Stimulated activated naive B cell treated with anti-CD40 and anti-IgM and Interleukin-4, amounts not matched to agents 10 μg/mL and 1 μg/mL and 100 μg/mL, for 72 hours (primary cell): ENCODE data around the gene PMS1.
"Not testable (repeated sequence)": the region's sequence is repeated elsewhere in the genome, so short reads cannot be mapped to it uniquely, and the experiment has no call there.

Experiments
- ATAC-seq, 2 donors: fragments of 150-1000 bp; cut with Tn5 transposase; replicated peaks; 2 replicates each; pipeline ENCODE4 v1.10.0; 2021; ENCODE audit warnings: moderate library complexity in 1 of 2
- DNase-seq: peaks from one replicate; pipeline ENCODE4 v3.0.0; 2021
- H3K27ac Mint-ChIP-seq: one replicate; pipeline ENCODE4 v1.8.0; 2022; ENCODE audit warnings: mild to moderate bottlenecking, mixed read lengths
- H3K27me3 Mint-ChIP-seq, 2 donors: one replicate each; pipeline ENCODE4 v1.8.0; 2022; ENCODE audit warnings: mixed read lengths in 2 of 2
- H3K36me3 Mint-ChIP-seq, 2 donors: one replicate each; pipeline ENCODE4 v1.8.0; 2022; ENCODE audit warnings: mixed read lengths in 2 of 2, mild to moderate bottlenecking in 1 of 2
- H3K4me1 Mint-ChIP-seq, 2 donors: one replicate each; pipeline ENCODE4 v1.8.0; 2022; ENCODE audit warnings: mixed read lengths in 2 of 2, mild to moderate bottlenecking in 1 of 2
- H3K4me3 Mint-ChIP-seq, 2 donors: one replicate each; pipeline ENCODE4 v1.8.0; 2022; ENCODE audit warnings: mild to moderate bottlenecking in 2 of 2, mixed read lengths in 2 of 2, moderate library complexity in 1 of 2
- H3K9me3 Mint-ChIP-seq, 2 donors: one replicate each; pipeline ENCODE4 v1.8.0; 2022; ENCODE audit warnings: mixed read lengths in 2 of 2, mild to moderate bottlenecking in 1 of 2

The PMS1 gene

DNA sequence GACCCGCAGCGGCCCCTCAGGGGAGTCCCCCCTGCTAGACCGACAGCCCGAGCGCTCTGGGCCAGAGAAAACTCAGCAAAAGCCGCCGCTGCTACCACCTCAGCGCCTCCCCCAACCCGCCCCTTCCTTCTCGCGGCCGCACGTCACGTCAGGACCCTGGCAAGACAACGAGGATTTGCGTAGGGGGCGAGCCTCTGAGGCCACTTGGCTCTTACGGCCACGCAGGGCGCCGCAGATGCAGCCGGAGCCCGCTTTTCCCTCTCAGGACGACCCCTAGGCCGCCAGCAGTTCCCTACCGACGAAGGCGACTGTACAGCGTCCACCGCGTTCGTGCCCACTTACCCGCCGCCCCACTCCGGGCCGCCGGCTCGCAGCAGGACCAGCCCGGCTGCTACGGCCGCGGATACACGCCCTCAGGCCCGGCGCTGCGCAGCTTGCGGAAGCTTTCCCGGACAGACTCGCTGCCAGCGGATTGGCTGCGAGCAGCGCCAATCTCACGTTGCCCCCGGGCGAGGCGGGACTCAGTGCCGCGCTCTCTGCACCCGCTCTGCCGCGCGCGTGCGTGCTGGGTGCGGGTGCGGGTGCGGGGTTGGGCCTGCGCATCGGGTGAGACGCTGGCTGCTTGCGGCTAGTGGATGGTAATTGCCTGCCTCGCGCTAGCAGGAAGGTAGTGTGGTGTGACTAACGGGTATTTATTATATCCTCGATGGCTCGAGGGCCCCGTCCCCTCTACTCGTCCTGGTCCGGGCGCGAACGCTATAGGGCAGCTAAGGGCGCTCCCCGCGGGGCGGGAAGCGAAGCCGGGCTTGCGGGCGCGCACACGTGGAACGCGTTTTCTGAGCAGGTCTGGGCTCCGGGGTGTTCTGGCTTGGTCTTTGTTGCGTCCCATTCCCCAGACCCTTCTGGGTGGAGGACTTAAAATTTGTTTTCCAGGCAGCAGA is at the start of gene PMS1, which contains the start of gene ORMDL1:
Gene PMS1 (plus strand): TSS at position 524 of the 941 bp plus-strand sequence. CDS start 7,360 bp downstream, outside the sequence.
Gene ORMDL1 (minus strand): TSS at position 413 of the 941 bp plus-strand sequence. CDS start 1,744 bp downstream, outside the sequence.
- ATAC-seq (peak; percentile 93 to 95), DNase-seq (peak; percentile 95)
- no peaks in the 10 kb centered on the region for H3K9me3 Mint-ChIP-seq
- H3K27me3 Mint-ChIP-seq: no peaks in the 10 kb centered on the region
- H3K36me3 Mint-ChIP-seq: peaks cover 25 to 41% of the 10 kb centered on the region in 2 donors
- peak within 1 kb of the TSS; percentile 92 to 98 for H3K4me3 Mint-ChIP-seq
- peaks cover 22 to 54% of the 10 kb centered on the region in 2 donors for H3K4me1 Mint-ChIP-seq
- peak within 1 kb of the TSS; percentile 95 for H3K27ac Mint-ChIP-seq

DNA sequence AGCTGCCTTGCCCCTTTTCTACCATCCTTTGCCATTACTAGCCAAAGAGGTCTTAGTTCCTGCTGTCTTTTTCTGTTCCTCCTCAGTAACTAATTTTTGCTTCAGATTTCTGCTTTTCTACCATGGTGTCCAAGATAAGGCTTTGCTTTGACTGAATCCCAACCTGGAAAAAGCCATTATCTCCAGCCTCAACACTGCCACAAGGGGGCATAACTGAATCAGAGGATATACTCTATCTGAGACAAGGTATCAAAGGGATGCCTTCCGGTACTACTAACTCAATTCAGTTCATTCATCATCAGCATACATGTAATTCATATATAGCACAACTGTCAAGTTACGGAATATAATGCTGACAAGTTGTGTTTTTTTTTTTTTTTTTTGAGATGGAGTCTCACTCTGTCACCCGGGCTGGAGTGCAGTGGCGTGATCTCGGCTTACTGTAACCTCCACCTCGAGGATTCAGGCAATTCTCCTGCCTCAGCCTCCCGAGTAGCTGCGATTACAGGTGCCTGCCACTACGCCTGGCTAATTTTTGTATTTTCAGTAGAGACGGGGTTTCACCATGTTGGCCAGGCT is 33.1 kb upstream of the PMS1 start:
- Mint-ChIP-seq H3K9me3 (no peaks in the 10 kb centered on the region), H3K36me3 (peaks cover 12 to 15% of the 10 kb centered on the region in 2 donors), H3K4me1 (peaks cover 2 to 5% of the 10 kb centered on the region in 2 donors), H3K27me3 (no peaks in the 10 kb centered on the region), H3K4me3 (no peak overlapping the region), H3K27ac (no peak overlapping the region)
- ATAC-seq (peak; percentile 57 to 66), DNase-seq (no peak)

DNA sequence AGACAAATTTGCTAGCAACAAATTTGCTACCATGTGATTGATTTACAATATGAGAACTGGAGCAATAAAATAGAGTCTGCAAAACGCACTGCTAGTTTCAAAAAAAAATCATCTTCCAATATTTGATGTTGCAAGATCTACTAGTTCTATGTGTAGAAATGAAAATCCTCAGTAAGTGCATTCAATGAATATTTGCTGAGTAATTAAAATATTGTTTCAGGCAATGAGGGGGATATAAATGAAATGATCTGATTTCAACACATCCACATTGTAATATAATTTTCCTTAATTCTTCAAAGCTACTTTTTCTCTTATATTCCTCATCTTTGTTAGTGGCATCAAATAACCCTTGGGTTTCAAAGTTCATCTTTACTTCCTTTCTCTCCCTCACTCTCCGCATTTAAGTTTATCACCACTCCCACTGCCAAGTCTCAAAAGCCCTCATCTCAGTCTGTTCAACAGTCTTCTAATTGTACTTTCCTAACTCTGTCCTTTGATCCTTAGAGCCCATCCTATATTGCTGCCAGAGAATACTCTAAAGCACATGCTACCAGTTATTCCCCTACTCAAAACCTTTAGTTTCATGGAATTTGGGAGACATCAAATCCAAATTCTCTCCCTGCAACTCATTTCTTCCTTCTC is 27.8 kb upstream of the PMS1 start:
- ATAC-seq: no peak
- Mint-ChIP-seq H3K27ac (no peak overlapping the region), H3K36me3 (peaks cover 13 to 15% of the 10 kb centered on the region in 2 donors)

DNA sequence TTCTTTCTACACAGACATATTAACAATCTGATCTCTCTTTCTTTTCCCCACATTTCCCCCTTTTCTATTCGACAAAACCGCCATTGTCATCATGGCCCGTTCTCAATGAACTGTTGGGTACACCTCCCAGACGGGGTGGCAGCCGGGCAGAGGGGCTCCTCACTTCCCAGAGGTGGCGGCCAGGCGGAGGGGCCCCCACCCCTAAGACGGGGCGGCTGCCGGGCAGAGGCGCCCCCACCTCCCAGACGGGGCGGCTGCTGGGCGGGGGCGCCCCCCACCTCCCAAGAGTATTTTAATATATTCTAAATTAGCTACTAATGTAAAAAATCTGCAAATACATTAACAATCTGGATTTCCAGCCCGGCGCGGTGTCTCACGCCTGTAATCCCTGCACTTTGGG is 24.1 kb upstream of the PMS1 start:
- H3K4me1 Mint-ChIP-seq: peaks cover 4 to 11% of the 10 kb centered on the region in 2 donors
- not testable (repeated sequence) for H3K4me3 Mint-ChIP-seq

More for the DNA sequence above, 27.8 kb upstream of the PMS1 start:
- H3K27me3 Mint-ChIP-seq: no peaks in the 10 kb centered on the region
- no peak overlapping the region for H3K4me3 Mint-ChIP-seq
- H3K4me1 Mint-ChIP-seq: peaks cover 0 to 5% of the 10 kb centered on the region in 2 donors
- no peaks in the 10 kb centered on the region for H3K9me3 Mint-ChIP-seq
- no peak for DNase-seq

DNA sequence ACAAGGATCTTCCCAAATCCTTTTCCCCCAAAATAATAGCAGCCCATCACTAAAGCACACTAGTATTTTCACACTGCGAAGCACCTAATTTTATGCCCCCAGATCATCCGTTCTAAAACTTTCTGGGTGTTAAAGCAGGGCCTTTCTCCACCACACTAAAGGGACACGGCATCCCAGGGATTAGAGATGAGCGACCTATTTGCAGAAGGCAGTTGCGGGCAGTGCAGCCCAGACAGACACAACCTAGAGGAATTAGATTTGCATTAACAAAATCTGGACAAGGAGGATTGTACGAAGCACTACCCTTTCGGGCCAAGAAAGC is 22.1 kb upstream of the PMS1 start:
- no peaks in the 10 kb centered on the region for H3K9me3 Mint-ChIP-seq
- DNase-seq (no peak), ATAC-seq (no peak)
- H3K4me3 Mint-ChIP-seq: peak overlapping the region; percentile 92 to 94
- H3K36me3 Mint-ChIP-seq: peaks cover 11 to 17% of the 10 kb centered on the region in 2 donors
- H3K27ac Mint-ChIP-seq: peak overlapping the region; percentile 98
- peaks cover 4 to 11% of the 10 kb centered on the region in 2 donors for H3K4me1 Mint-ChIP-seq
- H3K27me3 Mint-ChIP-seq: no peaks in the 10 kb centered on the region

More for the DNA sequence above, 24.1 kb upstream of the PMS1 start:
- H3K9me3 Mint-ChIP-seq, ATAC-seq, H3K27ac Mint-ChIP-seq, DNase-seq, H3K36me3 Mint-ChIP-seq, H3K27me3 Mint-ChIP-seq: not testable (repeated sequence)

DNA sequence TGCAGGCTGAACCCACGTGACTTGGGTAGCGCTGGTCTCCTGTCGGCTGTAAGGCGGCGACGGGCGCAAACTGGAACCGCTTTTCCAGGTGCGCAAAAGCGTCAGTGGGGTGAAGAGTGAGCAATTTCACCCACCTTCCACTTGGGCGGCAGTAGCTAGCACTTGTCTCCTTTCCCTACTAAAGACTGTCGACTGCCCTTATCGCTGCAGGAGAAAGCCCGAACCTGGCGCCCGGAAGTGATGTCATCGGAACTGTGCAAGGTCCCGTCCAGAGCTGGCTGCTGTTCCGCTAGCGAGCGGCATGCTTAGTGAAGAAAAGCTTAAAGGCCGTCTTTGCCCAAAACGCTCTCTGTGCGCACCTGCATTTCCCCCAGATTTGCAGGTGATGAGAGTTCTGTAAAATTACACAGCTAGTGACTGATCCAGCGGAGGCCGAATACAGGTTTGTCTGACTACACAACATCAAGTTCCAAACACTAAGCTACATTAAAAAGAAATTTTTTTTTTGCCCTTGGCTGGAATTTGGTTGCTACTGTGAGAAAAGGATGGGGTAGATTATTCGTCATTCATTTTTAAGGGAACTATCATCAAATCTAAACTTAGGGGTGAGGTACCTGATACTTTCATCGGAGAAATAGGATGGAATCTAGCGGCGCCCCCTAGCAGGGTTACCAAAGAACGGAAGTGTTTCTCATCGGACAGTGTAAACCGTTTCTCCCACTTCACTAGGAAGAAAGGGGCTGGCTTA is 21.5 kb upstream of the PMS1 start, which contains the start of gene OSGEPL1:
Gene OSGEPL1 (minus strand): TSS at position 242 of the 748 bp plus-strand sequence. CDS start 1,152 bp downstream, outside the sequence.
- H3K9me3 Mint-ChIP-seq: no peaks in the 10 kb centered on the region
- ATAC-seq (peak; percentile 97 to 98), DNase-seq (peak; percentile 88)
- no peaks in the 10 kb centered on the region for H3K27me3 Mint-ChIP-seq
- H3K27ac Mint-ChIP-seq: peak within 1 kb of the TSS; percentile 98
- H3K4me3 Mint-ChIP-seq: peak within 1 kb of the TSS; percentile 92 to 94
- H3K36me3 Mint-ChIP-seq: peaks cover 12 to 18% of the 10 kb centered on the region in 2 donors
- H3K4me1 Mint-ChIP-seq: peaks cover 4 to 11% of the 10 kb centered on the region in 2 donors

DNA sequence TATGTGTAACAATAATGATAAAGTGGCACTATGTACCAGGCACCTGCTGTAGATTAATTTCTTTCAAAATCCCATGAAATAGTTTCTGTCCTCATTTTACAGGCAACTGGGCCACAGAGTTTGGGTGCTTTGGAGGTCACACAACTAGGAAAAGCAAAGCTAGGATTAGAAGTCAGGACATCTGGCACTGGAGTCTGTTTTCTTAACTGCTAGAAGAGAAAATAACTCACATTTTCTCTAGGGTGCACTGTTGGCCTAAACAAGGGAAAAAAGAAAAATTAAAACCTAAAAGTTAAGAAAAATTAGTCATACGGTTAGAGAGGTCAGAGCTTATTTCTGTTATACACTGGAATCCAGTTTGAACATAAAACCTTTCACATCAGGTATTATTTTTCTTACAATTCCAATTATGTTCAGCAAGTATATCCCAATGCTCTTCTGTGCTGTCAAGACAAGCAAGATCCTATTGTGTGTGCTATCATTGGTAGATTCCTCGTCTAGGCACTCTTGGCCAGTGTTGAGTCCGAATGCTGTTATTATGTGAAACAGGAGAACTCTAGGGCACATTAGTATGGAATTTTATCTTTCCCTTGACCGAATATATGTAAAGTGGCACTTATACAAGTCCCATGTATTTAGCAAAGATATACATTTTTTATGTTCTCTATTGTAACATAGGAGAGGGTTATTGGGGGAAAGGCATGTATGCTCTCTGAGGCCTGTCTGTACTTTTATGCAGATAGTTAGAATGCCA is 20.2 kb upstream of the PMS1 start:
- H3K9me3 Mint-ChIP-seq: no peaks in the 10 kb centered on the region
- H3K36me3 Mint-ChIP-seq: peaks cover 12 to 18% of the 10 kb centered on the region in 2 donors
- DNase-seq: no peak
- no peak for ATAC-seq
- no peak overlapping the region for H3K4me3 Mint-ChIP-seq
- H3K27me3 Mint-ChIP-seq: no peaks in the 10 kb centered on the region
- H3K4me1 Mint-ChIP-seq: peaks cover 4 to 6% of the 10 kb centered on the region in 2 donors
- no peak overlapping the region for H3K27ac Mint-ChIP-seq

DNA sequence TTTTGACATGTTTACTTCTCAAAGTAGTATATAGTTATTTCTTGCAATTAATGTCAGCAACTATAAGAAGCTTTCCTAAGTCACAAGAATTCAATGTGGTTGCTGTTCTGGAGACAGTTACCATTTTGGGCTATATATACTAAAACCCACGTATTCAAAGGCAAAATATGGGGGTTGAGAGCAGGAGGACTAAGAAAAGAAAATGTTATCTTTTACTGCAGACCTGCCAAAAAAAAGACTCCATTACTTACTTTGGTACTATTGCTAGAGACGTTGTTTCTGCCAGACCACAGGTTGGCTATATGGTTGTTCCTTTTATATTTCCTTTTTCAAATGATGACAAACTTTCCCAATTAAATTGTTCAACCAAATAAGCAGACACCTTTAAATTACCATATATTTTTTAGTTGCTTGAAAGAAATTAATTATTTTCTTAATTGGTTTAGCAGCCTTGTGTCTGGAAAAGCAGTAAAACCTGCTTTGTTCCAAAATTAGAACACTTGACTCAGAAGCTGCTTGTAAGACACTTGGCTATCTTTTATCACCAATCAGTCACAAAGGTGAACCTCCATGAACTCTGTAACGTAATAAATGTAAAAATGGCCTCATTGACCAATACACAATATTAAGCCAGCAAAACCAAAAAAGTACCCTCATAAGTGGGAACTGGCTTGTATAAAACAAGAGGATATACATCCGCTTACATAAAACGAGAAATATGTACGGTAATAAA is 13.5 kb upstream of the PMS1 start:
- no peak for ATAC-seq
- H3K36me3 Mint-ChIP-seq: peaks cover 17 to 40% of the 10 kb centered on the region in 2 donors
- no peak overlapping the region for H3K4me3 Mint-ChIP-seq
- no peak for DNase-seq
- H3K9me3 Mint-ChIP-seq: no peaks in the 10 kb centered on the region
- H3K27me3 Mint-ChIP-seq: no peaks in the 10 kb centered on the region
- no peak overlapping the region for H3K27ac Mint-ChIP-seq
- H3K4me1 Mint-ChIP-seq: peaks cover 0 to 6% of the 10 kb centered on the region in 2 donors

DNA sequence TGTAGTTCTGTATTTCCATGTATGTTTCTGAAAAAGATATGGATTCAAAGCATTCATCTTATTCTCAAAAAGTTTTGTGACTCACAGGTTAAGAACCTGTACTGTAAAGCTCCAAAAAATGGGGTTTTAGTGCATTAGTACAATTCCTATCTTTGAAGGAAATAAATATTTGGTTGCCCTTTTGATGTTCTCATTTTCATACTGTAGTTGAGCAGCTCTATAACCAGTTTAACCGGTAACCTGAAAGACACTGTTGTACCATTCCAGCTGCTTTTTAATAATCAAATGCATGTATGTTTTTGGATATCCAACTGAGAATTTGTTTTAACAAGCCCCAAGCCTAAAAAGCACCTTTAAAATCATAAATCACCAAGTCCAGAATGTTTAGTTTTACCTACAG is 12.0 kb upstream of the PMS1 start:
- no peak overlapping the region for H3K27ac Mint-ChIP-seq
- no peak for DNase-seq
- H3K9me3 Mint-ChIP-seq: no peaks in the 10 kb centered on the region
- H3K36me3 Mint-ChIP-seq: peaks cover 10 to 27% of the 10 kb centered on the region in 2 donors
- H3K4me3 Mint-ChIP-seq: no peak overlapping the region
- H3K4me1 Mint-ChIP-seq: peaks cover 0 to 6% of the 10 kb centered on the region in 2 donors
- H3K27me3 Mint-ChIP-seq: no peaks in the 10 kb centered on the region
- ATAC-seq: no peak

DNA sequence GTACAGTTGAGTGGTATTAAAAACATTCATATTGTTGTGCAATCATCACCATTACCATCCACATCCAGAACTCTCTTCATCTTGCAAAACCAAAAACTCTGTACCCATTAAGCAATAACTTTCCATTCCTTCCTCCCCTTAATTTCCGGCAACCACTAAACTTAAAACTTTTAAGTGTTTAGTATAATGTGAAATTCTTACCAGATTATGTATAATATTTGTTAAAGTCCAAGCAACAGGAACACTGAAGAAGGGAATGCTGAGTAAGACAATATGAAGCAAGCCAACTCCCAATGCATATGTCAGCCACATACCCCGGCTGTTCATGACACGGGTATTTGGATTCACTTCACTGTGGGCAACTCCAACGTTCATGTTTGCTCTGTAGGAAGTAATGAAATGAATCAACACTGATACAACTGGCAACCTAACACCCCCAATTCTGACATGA is 2.0 kb upstream of the PMS1 start:
- Mint-ChIP-seq H3K4me3 (peak overlapping the region; percentile 14 to 52), H3K27me3 (no peaks in the 10 kb centered on the region), H3K36me3 (peaks cover 30 to 45% of the 10 kb centered on the region in 2 donors), H3K4me1 (peaks cover 25 to 53% of the 10 kb centered on the region in 2 donors), H3K27ac (peak overlapping the region; percentile 71), H3K9me3 (no peaks in the 10 kb centered on the region)
- ATAC-seq (no peak), DNase-seq (no peak)

DNA sequence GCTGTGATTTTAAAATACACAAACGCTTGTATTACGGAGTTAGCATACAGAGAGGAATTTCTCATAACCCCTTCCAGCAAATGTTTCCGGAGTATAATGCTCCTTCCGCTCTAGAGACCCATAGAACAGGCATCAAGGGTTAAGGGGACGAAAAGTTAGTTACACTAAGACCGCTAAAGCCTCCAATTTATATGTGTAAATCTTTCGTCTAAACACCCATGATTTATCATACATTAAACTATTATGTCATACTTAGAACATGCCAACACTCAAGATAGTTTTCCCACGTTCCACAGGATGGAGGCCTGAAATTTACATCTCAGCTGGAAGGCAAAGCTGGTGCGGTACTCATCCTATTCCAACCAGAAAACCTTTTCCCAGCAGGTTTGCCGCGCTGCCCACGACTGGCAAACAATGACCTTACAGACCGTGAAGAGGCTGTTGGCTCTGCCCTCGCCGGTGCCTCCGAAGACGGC is 761 bp upstream of the PMS1 start:
- H3K27me3 Mint-ChIP-seq: no peaks in the 10 kb centered on the region
- peak overlapping the region; percentile 95 for H3K27ac Mint-ChIP-seq
- peaks cover 32 to 46% of the 10 kb centered on the region in 2 donors for H3K36me3 Mint-ChIP-seq
- H3K4me1 Mint-ChIP-seq: peaks cover 22 to 60% of the 10 kb centered on the region in 2 donors
- DNase-seq (no peak), ATAC-seq (peak; percentile 6 to 10)
- H3K9me3 Mint-ChIP-seq: no peaks in the 10 kb centered on the region
- peak overlapping the region; percentile 92 to 98 for H3K4me3 Mint-ChIP-seq

DNA sequence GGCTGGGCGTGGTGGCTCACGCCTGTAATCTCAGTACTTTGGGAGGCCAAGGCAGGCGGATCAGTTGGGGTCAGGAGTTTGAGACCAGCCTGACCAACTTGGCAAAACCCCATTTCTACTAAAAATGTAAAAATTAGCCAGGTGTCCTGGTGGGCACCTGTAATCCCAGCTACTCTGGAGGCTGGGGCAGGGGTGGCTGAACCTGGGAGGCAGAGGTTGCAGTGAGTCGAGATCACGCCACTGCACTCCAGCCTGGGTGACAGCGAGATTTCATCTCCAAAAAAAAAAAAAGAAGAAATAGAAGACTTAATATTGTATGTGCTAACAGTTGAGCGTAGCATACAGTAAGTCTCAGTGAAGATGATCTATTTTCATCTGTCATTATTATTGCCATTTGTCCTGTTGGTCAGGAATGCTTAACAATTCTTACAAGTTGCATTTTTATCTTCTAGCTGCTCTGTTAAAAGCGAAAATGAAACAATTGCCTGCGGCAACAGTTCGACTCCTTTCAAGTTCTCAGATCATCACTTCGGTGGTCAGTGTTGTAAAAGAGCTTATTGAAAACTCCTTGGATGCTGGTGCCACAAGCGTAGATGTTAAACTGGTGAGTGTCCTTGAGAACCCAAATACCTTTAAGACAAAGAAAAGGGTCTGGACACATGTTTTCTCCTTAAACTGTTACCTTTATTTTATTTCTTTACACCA is 7.2 kb downstream of the PMS1 start:
- H3K27ac Mint-ChIP-seq: no peak overlapping the region
- DNase-seq (no peak), ATAC-seq (no peak)

More for the DNA sequence above, 7.2 kb downstream of the PMS1 start:
- no peaks in the 10 kb centered on the region for H3K9me3 Mint-ChIP-seq
- H3K4me3 Mint-ChIP-seq: no peak overlapping the region
- H3K36me3 Mint-ChIP-seq: peaks cover 18 to 23% of the 10 kb centered on the region in 2 donors
- H3K4me1 Mint-ChIP-seq: peaks cover 3 to 14% of the 10 kb centered on the region in 2 donors
- H3K27me3 Mint-ChIP-seq: no peaks in the 10 kb centered on the region
